HCT116 (cell line): ENCODE measurements around the gene RAP1B. TPM values are rescaled to one million over a fixed set of nuclear protein-coding genes. Genes with fewer than 3 reads are reported as not detected.

Source experiments
- ATAC-seq: fragments of 200-7000 bp; cut with Tn5 transposase; 2 replicates; pipeline ENCODE4 v1.9.1; 2020; ENCODE audit warnings: mild to moderate bottlenecking, moderate library complexity
- BruUV-seq: library from RNA; stranded (reverse); fragments of 400-500 nt; replicated peaks from 2 replicates; lab custom pipeline; 2021; lab: Mats Ljungman, UMichigan
- CTCF ChIA-PET: fragments of 300-600 bp; sonication (Branson Sonifier 250); formaldehyde crosslinking; loops from one replicate; lab custom pipeline; 2021; ENCODE audit warnings: antibody characterized with exemption; lab: Charles Lee
- POLR2A ChIA-PET: fragments of 300-600, 350-600 bp; sonication (Branson Sonifier 250); formaldehyde crosslinking; loops from one replicate; lab custom pipeline; 2021; ENCODE audit warnings: antibody characterized with exemption; lab: Charles Lee
- RAD21 ChIA-PET, 2 experiments: fragments of 300-600 bp; sonication (Branson Sonifier 250); formaldehyde crosslinking; loops; one replicate each; lab custom pipeline; 2023; ENCODE audit warnings: low total read pairs in 2 of 2; ENCODE audit not compliant: uncharacterized antibody in 2 of 2, unreplicated experiment in 2 of 2, low non-redundant PET in 1 of 2; lab: Charles Lee
- DNase-seq: peaks from one replicate; pipeline ENCODE4 v3.0.0-alpha.2; 2010; ENCODE audit warnings: low read depth, low spot score
- H2AFZ ChIP-seq: fragments of 200-600 bp; shearing (Covaris generic), sonication (generic); 2 replicates; pipeline ENCODE4 v1.6.1; 2017; ENCODE audit warnings: low read depth, mixed run types, mixed read lengths, antibody characterized with exemption, low read length; ENCODE audit not compliant: poor library complexity, severe bottlenecking
- H3K27ac ChIP-seq: 2 replicates; pipeline ENCODE4 v1.5.1; 2012; ENCODE audit warnings: low read depth, low read length
- H3K27me3 ChIP-seq: fragments of 200-600 bp; sonication (generic); 2 replicates; pipeline ENCODE4 v1.6.1; 2016; ENCODE audit warnings: mixed run types, low read length, mixed read lengths; ENCODE audit not compliant: insufficient read depth
- H3K36me3 ChIP-seq, 2 experiments: fragments of 200-500 bp in 1 of 2; fragments of 200-600 bp in 1 of 2; sonication (Bioruptor generic) in 1 of 2; sonication (generic) in 1 of 2; 2 replicates each; pipeline versions ENCODE4 v1.5.1 to v1.6.1; 2014 to 2016; ENCODE audit warnings: low read length in 2 of 2, inconsistent platforms in 1 of 2, mixed read lengths in 1 of 2, mixed run types in 1 of 2; ENCODE audit not compliant: insufficient read depth in 2 of 2, control insufficient read depth in 1 of 2
- H3K4me1 ChIP-seq, 2 experiments: fragments of 200-600 bp in 1 of 2; sonication (generic) in 1 of 2; 2 replicates each; pipeline versions ENCODE4 v1.5.1 to v1.6.1; 2012 to 2017; ENCODE audit warnings: low read length in 2 of 2, inconsistent platforms in 1 of 2, mild to moderate bottlenecking in 1 of 2, mixed read lengths in 1 of 2, mixed run types in 1 of 2, moderate library complexity in 1 of 2; ENCODE audit not compliant: insufficient read depth in 2 of 2, control insufficient read depth in 1 of 2
- H3K4me2 ChIP-seq: fragments of 200-600 bp; sonication (generic); 2 replicates; pipeline ENCODE4 v1.6.1; 2017; ENCODE audit warnings: mixed run types, low read length, mixed read lengths
- H3K4me3 ChIP-seq, 2 experiments: fragments of 200-600 bp in 1 of 2; sonication (generic) in 1 of 2; replicated peaks in 1 of 2; 2 replicates each; pipeline ENCODE4 v1.5.1; 2011 to 2016; ENCODE audit warnings: low read length in 2 of 2, control low read depth in 1 of 2, low read depth in 1 of 2, mild to moderate bottlenecking in 1 of 2, mixed read lengths in 1 of 2, mixed run types in 1 of 2
- H3K79me2 ChIP-seq: fragments of 200-600 bp; sonication (generic); 2 replicates; pipeline ENCODE4 v1.6.1; 2017; ENCODE audit warnings: mild to moderate bottlenecking, mixed run types, low read length, moderate library complexity, mixed read lengths; ENCODE audit not compliant: insufficient read depth
- H3K9ac ChIP-seq: fragments of 200-600 bp; sonication (generic); 2 replicates; pipeline ENCODE4 v1.6.1; 2016; ENCODE audit warnings: low read length, mixed read lengths
- H3K9me2 ChIP-seq: fragments of 200-600 bp; sonication (generic), shearing (Covaris generic); 2 replicates; pipeline ENCODE4 v1.6.1; 2017; ENCODE audit warnings: mixed run types, mild to moderate bottlenecking, moderate library complexity; ENCODE audit not compliant: insufficient read depth
- H3K9me3 ChIP-seq, 2 experiments: fragments of 200-500 bp in 1 of 2; fragments of 200-600 bp in 1 of 2; sonication (Bioruptor generic) in 1 of 2; sonication (generic) in 1 of 2; 2 replicates each; pipeline ENCODE4 v1.6.1; 2014 to 2017; ENCODE audit warnings: low read length in 2 of 2, mixed read lengths in 2 of 2, inconsistent platforms in 1 of 2, low read depth in 1 of 2, mild to moderate bottlenecking in 1 of 2, mixed run types in 1 of 2, moderate library complexity in 1 of 2; ENCODE audit not compliant: control insufficient read depth in 1 of 2, insufficient read depth in 1 of 2
- H4K20me1 ChIP-seq: fragments of 200-600 bp; sonication (generic), shearing (Covaris generic); 2 replicates; pipeline ENCODE4 v1.6.1; 2017; ENCODE audit warnings: mixed run types, mild to moderate bottlenecking, moderate library complexity; ENCODE audit not compliant: insufficient read depth
- CBX3 ChIP-seq: IDR thresholded peaks from 2 replicates; pipeline ENCODE4 v1.6.1; 2012; ENCODE audit warnings: low read depth
- CEBPB ChIP-seq: IDR thresholded peaks from 2 replicates; pipeline ENCODE4 v1.6.1; 2012; ENCODE audit warnings: low read depth
- EGR1 ChIP-seq: IDR thresholded peaks from 2 replicates; pipeline ENCODE4 v1.6.1; 2012; ENCODE audit warnings: low read depth
- ELF1 ChIP-seq: IDR thresholded peaks from 2 replicates; pipeline ENCODE4 v1.6.1; 2012; ENCODE audit warnings: low read depth, borderline replicate concordance
- EZH2 ChIP-seq: fragments of 200-600 bp; sonication (generic); IDR thresholded peaks from 2 replicates; pipeline ENCODE4 v1.6.1; 2017; ENCODE audit warnings: antibody characterized with exemption, mixed run types
- EZH2phosphoT487 ChIP-seq: fragments of 200-600 bp; IDR thresholded peaks from 2 replicates; pipeline ENCODE4 v1.6.1; 2018; ENCODE audit warnings: antibody characterized with exemption, borderline replicate concordance
- FOSL1 ChIP-seq: IDR thresholded peaks from 2 replicates; pipeline ENCODE4 v1.6.1; 2012; ENCODE audit warnings: low read depth
- JUND ChIP-seq: IDR thresholded peaks from 2 replicates; pipeline ENCODE4 v1.6.1; 2012
- POLR2A ChIP-seq: IDR thresholded peaks from 2 replicates; pipeline ENCODE4 v1.7.0; 2011; ENCODE audit warnings: borderline replicate concordance; ENCODE audit not compliant: insufficient read depth, insufficient read length; ENCODE audit errors: extremely low read depth
- POLR2AphosphoS5 ChIP-seq: IDR thresholded peaks from 2 replicates; pipeline ENCODE4 v1.6.1; 2011; ENCODE audit warnings: mild to moderate bottlenecking, low read depth, low read length, moderate library complexity
- RAD21 ChIP-seq: IDR thresholded peaks from 2 replicates; pipeline ENCODE4 v1.6.1; 2012; ENCODE audit warnings: low read depth, mild to moderate bottlenecking
- SP1 ChIP-seq: IDR thresholded peaks from 2 replicates; pipeline ENCODE4 v1.6.1; 2012; ENCODE audit warnings: low read depth
- SRF ChIP-seq: IDR thresholded peaks from 2 replicates; pipeline ENCODE4 v1.6.1; 2012; ENCODE audit warnings: low read depth
- TCF7L2 ChIP-seq: IDR thresholded peaks from 2 replicates; pipeline ENCODE4 v1.7.0; 2011; ENCODE audit warnings: borderline replicate concordance, inconsistent platforms; ENCODE audit not compliant: insufficient read depth, insufficient read length; ENCODE audit errors: extremely low read depth
- YY1 ChIP-seq: IDR thresholded peaks from 2 replicates; pipeline ENCODE4 v1.6.1; 2011; ENCODE audit warnings: low read length, low read depth, moderate library complexity, mild to moderate bottlenecking; ENCODE audit not compliant: insufficient replicate concordance; ENCODE audit errors: extremely low read depth
- ZFX ChIP-seq: fragments of 450-650 bp; IDR thresholded peaks from 2 replicates; pipeline ENCODE4 v1.6.1; 2017
- ZNF274 ChIP-seq: fragments of 200-500 bp; sonication (Bioruptor generic); IDR thresholded peaks from 2 replicates; pipeline ENCODE4 v1.6.1; 2014; ENCODE audit warnings: mild to moderate bottlenecking, low read depth, low read length, inconsistent platforms
- intact Hi-C: fragments of 100-400 bp; cut with micrococcal nuclease; formaldehyde crosslinking; loops from 2 replicates; pipeline ENCODE4 v1.10.0; 2022
- total RNA-seq: library from RNA; stranded (reverse); gene quantifications from one replicate; pipeline ENCODE4 v1.2.1, GENCODE V29; 2021; ENCODE audit not compliant: unreplicated experiment
- TF ChIP-seq, protein P1 (sequence below): IDR thresholded peaks from 2 replicates; pipeline ENCODE4 v1.6.1; 2012
- TF ChIP-seq, protein P2 (sequence below): IDR thresholded peaks from 2 replicates; pipeline ENCODE4 v1.6.1; 2012
- TF ChIP-seq, protein P3 (sequence below), 3 experiments: fragments of 200-600 bp in 1 of 3; sonication (generic) in 1 of 3; IDR thresholded peaks in 2 of 3; conservative IDR thresholded peaks in 1 of 3; 2 replicates each; pipeline ENCODE4 v1.5.1; 2012 to 2017; ENCODE audit warnings: low read depth in 2 of 3, low read length in 2 of 3, antibody characterized with exemption in 1 of 3, borderline replicate concordance in 1 of 3, control low read depth in 1 of 3, mild to moderate bottlenecking in 1 of 3, mixed read lengths in 1 of 3, mixed run types in 1 of 3, moderate library complexity in 1 of 3; ENCODE audit not compliant: insufficient read depth in 1 of 3

Gene RAP1B
- total RNA-seq, 1 experiment from 2014 or later = 79.2 TPM

DNA sequence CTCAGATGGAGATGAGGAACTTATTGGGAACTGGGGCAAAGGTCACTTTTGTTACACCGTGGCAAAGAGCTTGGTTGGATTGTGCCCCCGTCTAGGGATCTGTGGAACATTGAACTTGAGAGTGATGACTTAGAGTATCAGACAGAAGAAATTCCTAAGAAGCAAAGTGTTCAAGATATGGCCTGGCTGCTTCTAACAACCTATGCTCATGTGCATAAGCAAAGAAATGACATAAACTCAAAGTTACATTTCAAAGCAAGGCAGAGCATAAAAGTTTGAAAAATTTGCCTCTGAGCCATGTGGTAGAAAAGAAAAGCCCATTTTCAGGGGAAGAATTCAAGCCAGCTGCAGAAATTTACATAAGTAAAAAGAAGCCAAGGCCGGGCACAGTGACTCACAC, 21.5 kb upstream of the RAP1B start (continued):
- TF ChIP-seq POLR2A (no peak), CEBPB (no peak), TCF7L2 (no peak), JUND (no peak), ZFX (no peak)

DNA sequence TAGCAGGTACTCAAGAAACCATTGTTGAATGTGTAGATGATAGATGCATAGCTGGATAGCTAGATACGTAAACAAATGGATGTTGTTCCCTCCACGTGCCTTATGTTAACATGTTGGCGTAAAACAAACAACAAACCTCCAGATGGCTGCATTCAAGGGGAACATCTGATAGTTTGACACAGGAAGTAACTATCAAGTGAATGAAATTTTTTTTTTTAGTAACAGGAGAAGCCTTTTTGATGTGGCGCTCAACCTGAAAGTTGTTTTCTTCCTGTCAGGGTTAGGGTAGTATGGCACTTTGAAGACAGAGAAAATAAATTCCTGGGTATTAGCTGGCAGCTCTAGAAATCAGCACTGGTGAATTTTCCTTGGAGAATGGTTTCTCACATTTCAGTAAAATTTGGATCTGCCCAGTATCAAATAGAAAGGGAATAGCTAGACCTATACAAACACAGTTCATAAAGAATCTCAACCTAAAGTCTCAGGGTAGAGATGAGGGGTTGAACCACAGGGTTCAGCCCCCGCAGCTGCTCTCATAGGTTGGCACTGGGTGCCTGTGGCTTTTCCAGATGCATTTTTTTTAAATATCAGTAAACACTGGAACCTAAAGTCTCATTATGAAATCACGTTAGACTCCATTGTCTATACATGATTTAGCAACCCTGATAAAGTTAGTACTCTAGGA, 18.8 kb upstream of the RAP1B start:
- ChIA-PET RAD21 (no interaction called here), POLR2A (no interaction called here), CTCF (no interaction called here)
- Histone ChIP-seq H3K4me1 (peaks cover 0 to 8% of the 10 kb centered on the region in 2 experiments; a peak in 1 of 4 replicates), H3K9ac (no peak overlapping the region), H3K36me3 (no peaks in the 10 kb centered on the region), H3K4me2 (no peak overlapping the region), H3K4me3 (no peak overlapping the region), H3K9me3 (peaks cover 0 to 7% of the 10 kb centered on the region in 2 experiments; a peak in 1 of 4 replicates), H3K27ac (no peak overlapping the region), H3K79me2 (no peaks in the 10 kb centered on the region), H3K9me2 (no peaks in the 10 kb centered on the region), H3K27me3 (no peaks in the 10 kb centered on the region), H4K20me1 (no peaks in the 10 kb centered on the region), H2AFZ (no peak overlapping the region)
- intact Hi-C loops = no loop called here
- no peak for ATAC-seq
- no TSS peak for BruUV-seq
- DNase-seq = no peak
- TF ChIP-seq, protein P1, sequence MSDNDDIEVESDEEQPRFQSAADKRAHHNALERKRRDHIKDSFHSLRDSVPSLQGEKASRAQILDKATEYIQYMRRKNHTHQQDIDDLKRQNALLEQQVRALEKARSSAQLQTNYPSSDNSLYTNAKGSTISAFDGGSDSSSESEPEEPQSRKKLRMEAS = no peak
- TF ChIP-seq, protein P2, sequence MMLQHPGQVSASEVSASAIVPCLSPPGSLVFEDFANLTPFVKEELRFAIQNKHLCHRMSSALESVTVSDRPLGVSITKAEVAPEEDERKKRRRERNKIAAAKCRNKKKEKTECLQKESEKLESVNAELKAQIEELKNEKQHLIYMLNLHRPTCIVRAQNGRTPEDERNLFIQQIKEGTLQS = no peak
- TF ChIP-seq EZH2phosphoT487 (no peak), CEBPB (no peak), ZFX (no peak), ELF1 (no peak), YY1 (no peak), EGR1 (no peak), POLR2AphosphoS5 (no peak), RAD21 (no peak), EZH2 (no peak), FOSL1 (no peak), SP1 (no peak), JUND (no peak), CBX3 (no peak), SRF (no peak), ZNF274 (no peak)
- TF ChIP-seq, protein P3, sequence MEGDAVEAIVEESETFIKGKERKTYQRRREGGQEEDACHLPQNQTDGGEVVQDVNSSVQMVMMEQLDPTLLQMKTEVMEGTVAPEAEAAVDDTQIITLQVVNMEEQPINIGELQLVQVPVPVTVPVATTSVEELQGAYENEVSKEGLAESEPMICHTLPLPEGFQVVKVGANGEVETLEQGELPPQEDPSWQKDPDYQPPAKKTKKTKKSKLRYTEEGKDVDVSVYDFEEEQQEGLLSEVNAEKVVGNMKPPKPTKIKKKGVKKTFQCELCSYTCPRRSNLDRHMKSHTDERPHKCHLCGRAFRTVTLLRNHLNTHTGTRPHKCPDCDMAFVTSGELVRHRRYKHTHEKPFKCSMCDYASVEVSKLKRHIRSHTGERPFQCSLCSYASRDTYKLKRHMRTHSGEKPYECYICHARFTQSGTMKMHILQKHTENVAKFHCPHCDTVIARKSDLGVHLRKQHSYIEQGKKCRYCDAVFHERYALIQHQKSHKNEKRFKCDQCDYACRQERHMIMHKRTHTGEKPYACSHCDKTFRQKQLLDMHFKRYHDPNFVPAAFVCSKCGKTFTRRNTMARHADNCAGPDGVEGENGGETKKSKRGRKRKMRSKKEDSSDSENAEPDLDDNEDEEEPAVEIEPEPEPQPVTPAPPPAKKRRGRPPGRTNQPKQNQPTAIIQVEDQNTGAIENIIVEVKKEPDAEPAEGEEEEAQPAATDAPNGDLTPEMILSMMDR (IDR thresholded peaks at IDR 0.05 in 2 of 3, conservative IDR thresholded peaks at IDR 0.05 in 1 of 3; ENCODE audit: borderline replicate concordance in 1 of 3, insufficient read depth in 1 of 3, low read depth in 2 of 3, low read length in 2 of 3) = no peak
